ENCODE results near the gene ADAM10.

DNA sequence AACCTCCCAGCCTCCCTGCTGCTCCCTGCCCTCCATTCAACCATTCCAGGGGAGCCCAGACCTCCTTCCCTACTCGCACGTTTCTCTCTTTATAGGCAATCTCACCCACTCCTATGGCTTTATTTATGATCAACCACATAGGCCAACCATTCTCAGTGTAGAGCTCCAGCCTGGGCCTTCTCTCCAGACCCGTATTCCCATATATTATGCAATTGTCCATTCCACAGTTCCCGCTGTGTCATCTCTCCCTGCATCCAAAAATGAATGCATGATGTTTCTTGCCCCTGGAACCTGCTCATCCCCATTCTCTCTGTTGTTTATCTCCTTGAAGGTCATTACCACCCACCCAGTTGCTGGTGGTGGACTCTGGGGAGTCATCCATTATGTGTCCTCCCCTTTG lies 177.0 kb downstream of the ADAM10 start:
- TF ChIP-seq TRIM28 (IDR thresholded peaks at IDR 0.05; ENCODE audit: borderline replicate concordance, low read length) (no peak), ZNF366 (tag by site-specific recombination; conservative IDR thresholded peaks at IDR 0.05) (no peak), ZBTB1 (tag by site-specific recombination; IDR thresholded peaks at IDR 0.05) (no peak), YY1 (tag by site-specific recombination; IDR thresholded peaks at IDR 0.05) (no peak), ZNF791 (tag by site-specific recombination; IDR thresholded peaks at IDR 0.05) (no peak), ZNF558 (tag by site-specific recombination; IDR thresholded peaks at IDR 0.05) (no peak), ZFP37 (tag by site-specific recombination; IDR thresholded peaks at IDR 0.05) (no peak), ZNF274 (IDR thresholded peaks at IDR 0.05; ENCODE audit: low read length) (no peak), ZNF274 (tag by site-specific recombination; IDR thresholded peaks at IDR 0.05; ENCODE audit: borderline replicate concordance) (no peak)
- TF ChIP-seq, protein P1, sequence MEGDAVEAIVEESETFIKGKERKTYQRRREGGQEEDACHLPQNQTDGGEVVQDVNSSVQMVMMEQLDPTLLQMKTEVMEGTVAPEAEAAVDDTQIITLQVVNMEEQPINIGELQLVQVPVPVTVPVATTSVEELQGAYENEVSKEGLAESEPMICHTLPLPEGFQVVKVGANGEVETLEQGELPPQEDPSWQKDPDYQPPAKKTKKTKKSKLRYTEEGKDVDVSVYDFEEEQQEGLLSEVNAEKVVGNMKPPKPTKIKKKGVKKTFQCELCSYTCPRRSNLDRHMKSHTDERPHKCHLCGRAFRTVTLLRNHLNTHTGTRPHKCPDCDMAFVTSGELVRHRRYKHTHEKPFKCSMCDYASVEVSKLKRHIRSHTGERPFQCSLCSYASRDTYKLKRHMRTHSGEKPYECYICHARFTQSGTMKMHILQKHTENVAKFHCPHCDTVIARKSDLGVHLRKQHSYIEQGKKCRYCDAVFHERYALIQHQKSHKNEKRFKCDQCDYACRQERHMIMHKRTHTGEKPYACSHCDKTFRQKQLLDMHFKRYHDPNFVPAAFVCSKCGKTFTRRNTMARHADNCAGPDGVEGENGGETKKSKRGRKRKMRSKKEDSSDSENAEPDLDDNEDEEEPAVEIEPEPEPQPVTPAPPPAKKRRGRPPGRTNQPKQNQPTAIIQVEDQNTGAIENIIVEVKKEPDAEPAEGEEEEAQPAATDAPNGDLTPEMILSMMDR (tag by site-specific recombination; IDR thresholded peaks at IDR 0.05) = no peak
- TF ChIP-seq, protein P2, sequence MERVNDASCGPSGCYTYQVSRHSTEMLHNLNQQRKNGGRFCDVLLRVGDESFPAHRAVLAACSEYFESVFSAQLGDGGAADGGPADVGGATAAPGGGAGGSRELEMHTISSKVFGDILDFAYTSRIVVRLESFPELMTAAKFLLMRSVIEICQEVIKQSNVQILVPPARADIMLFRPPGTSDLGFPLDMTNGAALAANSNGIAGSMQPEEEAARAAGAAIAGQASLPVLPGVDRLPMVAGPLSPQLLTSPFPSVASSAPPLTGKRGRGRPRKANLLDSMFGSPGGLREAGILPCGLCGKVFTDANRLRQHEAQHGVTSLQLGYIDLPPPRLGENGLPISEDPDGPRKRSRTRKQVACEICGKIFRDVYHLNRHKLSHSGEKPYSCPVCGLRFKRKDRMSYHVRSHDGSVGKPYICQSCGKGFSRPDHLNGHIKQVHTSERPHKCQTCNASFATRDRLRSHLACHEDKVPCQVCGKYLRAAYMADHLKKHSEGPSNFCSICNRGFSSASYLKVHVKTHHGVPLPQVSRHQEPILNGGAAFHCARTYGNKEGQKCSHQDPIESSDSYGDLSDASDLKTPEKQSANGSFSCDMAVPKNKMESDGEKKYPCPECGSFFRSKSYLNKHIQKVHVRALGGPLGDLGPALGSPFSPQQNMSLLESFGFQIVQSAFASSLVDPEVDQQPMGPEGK (tag by site-specific recombination; IDR thresholded peaks at IDR 0.05) = no peak
- TF ChIP-seq, protein P3, sequence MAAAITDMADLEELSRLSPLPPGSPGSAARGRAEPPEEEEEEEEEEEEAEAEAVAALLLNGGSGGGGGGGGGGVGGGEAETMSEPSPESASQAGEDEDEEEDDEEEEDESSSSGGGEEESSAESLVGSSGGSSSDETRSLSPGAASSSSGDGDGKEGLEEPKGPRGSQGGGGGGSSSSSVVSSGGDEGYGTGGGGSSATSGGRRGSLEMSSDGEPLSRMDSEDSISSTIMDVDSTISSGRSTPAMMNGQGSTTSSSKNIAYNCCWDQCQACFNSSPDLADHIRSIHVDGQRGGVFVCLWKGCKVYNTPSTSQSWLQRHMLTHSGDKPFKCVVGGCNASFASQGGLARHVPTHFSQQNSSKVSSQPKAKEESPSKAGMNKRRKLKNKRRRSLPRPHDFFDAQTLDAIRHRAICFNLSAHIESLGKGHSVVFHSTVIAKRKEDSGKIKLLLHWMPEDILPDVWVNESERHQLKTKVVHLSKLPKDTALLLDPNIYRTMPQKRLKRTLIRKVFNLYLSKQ (tag by site-specific recombination; IDR thresholded peaks at IDR 0.05; ENCODE audit: borderline replicate concordance) = no peak
- TF ChIP-seq, protein P4, sequence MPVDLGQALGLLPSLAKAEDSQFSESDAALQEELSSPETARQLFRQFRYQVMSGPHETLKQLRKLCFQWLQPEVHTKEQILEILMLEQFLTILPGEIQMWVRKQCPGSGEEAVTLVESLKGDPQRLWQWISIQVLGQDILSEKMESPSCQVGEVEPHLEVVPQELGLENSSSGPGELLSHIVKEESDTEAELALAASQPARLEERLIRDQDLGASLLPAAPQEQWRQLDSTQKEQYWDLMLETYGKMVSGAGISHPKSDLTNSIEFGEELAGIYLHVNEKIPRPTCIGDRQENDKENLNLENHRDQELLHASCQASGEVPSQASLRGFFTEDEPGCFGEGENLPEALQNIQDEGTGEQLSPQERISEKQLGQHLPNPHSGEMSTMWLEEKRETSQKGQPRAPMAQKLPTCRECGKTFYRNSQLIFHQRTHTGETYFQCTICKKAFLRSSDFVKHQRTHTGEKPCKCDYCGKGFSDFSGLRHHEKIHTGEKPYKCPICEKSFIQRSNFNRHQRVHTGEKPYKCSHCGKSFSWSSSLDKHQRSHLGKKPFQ (tag by site-specific recombination; IDR thresholded peaks at IDR 0.05) = no peak
- TF ChIP-seq, protein P5, sequence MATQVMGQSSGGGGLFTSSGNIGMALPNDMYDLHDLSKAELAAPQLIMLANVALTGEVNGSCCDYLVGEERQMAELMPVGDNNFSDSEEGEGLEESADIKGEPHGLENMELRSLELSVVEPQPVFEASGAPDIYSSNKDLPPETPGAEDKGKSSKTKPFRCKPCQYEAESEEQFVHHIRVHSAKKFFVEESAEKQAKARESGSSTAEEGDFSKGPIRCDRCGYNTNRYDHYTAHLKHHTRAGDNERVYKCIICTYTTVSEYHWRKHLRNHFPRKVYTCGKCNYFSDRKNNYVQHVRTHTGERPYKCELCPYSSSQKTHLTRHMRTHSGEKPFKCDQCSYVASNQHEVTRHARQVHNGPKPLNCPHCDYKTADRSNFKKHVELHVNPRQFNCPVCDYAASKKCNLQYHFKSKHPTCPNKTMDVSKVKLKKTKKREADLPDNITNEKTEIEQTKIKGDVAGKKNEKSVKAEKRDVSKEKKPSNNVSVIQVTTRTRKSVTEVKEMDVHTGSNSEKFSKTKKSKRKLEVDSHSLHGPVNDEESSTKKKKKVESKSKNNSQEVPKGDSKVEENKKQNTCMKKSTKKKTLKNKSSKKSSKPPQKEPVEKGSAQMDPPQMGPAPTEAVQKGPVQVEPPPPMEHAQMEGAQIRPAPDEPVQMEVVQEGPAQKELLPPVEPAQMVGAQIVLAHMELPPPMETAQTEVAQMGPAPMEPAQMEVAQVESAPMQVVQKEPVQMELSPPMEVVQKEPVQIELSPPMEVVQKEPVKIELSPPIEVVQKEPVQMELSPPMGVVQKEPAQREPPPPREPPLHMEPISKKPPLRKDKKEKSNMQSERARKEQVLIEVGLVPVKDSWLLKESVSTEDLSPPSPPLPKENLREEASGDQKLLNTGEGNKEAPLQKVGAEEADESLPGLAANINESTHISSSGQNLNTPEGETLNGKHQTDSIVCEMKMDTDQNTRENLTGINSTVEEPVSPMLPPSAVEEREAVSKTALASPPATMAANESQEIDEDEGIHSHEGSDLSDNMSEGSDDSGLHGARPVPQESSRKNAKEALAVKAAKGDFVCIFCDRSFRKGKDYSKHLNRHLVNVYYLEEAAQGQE (tag by site-specific recombination; IDR thresholded peaks at IDR 0.05) = no peak

Data from HEK293 (cell line).